Head of caudate nucleus (tissue), 42 donors: ENCODE results near the gene LIPM.

ENCODE experiments used
- DNase-seq, 42 donors: peaks; one replicate each; pipeline versions ENCODE4 v3.0.0 to v3.0.0-alpha.2; 2020 to 2021; ENCODE audit warnings: mixed read lengths in 7 of 42
- intact Hi-C: fragments of 100-400 bp; cut with DNase I; formaldehyde crosslinking; loops from one replicate; pipeline ENCODE4 v1.15.0; 2022

LIPM gene

DNA sequence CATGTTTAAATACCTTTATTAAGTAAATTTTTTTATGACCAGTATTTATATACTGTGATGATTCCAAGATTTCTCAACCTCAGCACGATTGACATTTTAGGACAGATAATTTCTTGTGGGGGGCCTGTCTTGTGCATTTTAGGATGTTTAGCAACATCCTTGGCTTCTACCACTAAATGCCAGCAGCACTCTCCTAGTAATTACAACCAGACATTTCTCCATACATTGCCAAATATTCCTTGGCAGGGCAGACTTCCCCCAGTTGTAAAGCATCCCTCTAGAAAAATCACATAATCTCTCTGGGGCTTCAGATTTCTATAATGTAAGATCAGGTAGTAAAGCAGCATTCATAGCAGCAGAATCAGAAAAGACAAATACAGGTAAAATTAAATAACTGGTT lies 7.8 kb upstream of the LIPM start:
- DNase-seq = no peak
- intact Hi-C loops = no loop called here

DNA sequence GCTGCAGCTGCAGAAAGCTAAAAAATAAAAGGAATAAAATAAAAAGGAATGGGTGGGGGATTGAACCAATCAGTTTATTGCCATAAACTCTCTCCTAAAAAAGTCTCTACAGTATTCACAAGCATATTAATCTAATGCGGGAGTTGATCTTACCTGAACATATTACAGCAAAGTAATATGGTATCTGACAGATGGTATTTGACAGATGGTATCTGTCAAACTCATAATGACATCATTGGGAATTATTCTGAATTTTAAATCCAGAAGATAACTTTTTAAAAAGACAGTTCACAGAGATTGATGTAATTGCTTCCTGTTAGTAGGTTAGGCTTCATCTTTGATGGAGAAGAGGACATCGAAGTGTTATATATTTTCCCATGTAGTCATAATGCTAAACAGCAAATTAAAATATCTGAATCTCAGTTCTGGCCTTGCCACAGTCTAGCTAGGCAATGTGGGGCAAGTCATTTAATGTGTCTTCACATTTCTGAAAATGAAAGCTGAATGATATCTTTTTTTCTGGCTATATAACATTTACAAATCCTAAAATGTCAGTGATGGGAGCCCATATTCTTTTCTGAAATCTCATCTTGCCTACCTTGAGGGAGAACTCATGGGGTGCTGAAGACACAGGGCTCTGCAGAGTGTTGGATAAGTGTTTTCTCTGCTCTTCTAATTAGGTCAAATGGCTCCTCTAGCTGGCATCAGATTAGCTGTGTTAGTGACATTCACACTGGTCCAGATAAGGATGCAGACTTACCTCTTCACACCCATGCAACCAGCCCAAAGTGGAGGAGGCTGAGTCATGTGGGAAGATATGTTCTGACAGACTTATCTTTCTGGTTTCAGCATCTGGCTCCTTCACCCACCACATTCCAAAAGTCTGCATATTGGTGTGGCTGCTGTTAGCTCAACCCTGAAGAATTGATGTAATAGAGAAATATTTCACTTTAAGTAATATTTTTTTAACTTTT lies 2.1 kb upstream of the LIPM start:
- intact Hi-C loops = no loop called here
- DNase-seq = peak in 2 of 42 donors; percentile 9 to 14

DNA sequence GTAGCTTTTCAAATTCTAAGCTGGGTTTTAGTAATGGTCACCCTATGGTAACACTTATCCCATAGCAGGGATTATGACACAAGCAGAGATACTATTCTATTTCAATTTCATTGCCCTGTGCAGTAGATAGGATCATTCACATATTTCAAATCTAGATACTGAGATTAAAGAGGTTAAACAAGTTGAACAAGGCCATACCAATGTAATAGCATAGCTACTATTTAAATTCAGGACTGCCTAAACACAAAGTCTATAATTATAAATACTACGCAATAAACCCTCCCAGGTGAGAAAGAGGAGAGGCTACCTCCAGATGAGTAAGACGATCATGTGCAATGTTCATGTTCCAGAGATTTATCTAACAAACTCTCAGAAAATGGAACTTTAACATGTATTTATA lies 1.1 kb downstream of the LIPM start:
- DNase-seq = no peak
- intact Hi-C loops = no loop called here

DNA sequence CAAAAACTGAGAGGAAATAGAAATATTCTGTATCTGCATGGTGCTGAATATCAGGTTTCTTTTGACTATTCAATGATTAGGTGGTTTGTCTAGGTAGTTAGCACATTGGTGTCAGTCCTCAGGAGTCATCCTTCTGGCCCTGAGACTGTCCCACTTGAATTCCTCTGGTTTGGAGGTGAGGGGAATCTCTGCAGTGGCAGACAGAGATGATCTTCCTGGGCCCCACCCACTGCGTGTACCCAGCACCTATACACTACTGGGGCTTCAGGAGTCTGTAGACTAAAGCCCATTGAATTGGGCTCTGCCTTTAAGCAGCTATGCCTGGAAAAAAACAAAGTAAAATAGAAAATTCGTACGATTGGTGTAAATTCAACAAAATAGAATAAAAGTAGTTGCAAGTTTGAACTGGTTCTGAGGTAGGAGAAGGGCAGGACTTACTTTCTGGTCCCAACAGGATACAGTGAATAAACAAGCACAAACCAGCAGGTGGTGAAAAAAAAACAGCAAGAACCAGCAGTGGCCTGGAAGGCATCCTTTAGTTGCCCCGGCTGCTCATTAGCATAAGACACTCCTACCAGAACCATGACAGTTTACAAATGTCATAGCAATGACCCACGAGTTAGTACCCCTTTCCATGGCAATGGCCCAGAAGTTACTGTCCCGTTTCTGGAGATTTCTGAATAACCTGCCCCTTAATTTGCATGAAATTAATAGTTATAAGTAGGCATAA lies 1.7 kb downstream of the LIPM start:
- intact Hi-C loops = no loop called here

DNA sequence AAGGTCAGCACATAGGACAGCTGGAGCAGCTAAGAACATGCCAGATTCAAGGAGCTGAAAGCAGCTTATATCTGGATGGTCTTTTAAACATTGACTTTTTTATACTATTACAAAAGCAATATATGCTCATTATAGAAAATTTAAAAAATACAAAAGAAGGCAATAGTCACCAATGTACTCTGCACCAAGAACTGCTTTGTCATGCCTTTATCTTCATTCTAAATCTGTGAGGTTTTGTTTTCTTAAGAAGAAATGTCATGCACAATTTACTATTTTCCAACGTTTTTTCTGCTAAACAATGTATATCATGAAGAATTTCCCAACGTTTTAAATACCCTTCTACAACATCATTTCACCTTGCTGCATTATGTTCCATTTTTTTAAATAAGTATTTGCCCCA lies 2.8 kb downstream of the LIPM start:
- intact Hi-C loops = no loop called here
- DNase-seq = no peak

More for the DNA sequence above, 1.7 kb downstream of the LIPM start:
- no peak for DNase-seq

DNA sequence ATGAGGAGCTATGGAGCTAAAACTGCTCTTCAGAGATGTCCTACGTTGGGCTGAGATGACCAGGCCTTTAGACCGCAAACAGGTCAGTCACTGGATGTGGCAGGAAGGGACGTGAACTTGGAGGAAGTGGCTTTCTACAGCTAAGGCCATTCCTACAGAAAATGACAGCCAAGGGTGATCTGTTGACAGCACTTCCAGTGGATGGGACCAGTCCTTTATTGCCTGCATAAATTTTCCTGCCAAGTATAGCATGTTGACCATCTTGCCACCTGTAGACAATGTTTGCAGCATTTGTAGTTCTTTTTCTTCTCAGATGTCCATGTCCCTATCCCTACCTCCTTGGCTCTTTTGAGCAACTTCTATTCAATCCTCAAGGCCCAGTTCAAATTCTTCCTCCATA lies 3.4 kb downstream of the LIPM start:
- no peak for DNase-seq
- intact Hi-C loops = no loop called here

DNA sequence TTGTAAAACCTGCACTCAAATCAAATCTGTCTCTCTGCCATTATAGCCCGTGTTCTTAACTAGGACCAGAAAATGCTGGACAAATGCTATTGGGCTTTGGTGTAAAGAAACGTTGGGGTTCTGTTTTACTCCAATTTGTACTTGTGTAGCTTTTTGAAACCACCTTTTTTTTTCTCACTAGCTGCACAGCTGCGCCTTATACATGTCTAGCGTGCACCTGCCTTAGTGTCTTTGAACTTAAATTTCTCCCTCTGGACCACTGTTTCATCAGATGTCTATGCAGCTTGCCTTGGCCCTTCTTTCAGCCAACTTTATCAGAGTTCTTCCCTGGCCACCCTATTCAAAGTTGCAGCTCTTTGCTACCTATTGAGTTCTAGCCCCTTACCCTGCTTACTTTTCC lies 7.1 kb downstream of the LIPM start:
- intact Hi-C loops = no loop called here
- no peak for DNase-seq

DNA sequence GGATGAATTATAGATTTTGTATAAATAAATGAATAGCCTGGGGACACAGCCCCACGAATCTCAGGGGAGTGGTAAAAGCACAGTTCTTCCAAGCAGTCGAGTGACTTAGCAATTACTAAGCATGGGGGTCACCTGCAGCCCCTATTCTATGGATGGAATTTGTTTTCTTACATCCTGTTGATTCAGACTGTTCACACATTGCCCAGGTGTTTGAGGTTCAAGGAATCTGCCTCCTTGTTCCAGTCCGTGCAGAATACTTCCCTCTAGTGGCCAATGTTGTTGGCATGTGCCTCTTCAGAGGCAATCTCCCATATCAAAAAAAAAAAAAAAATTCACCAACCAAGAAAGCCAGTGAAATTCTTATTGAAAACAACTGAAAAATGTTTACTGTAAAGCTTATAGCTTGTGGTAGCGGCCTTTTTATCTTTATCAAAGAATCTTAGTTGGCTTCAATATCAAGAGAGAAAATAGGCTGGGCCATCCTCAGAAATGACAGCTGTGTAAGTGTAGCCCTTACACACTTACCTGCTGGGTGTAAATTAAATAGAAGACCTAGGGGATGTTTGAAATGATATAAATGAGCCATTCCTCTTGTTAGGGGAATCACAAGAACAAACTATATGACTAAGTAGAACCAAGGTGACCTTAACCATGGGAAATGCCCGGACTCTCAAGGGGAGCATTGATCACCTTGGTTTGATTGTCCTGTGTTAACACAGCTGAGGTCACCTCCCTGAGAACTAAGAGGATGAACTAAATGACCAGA lies 7.8 kb downstream of the LIPM start:
- DNase-seq = peak in 22 of 42 donors; percentile 9 to 64 (median 32)
- intact Hi-C loops = no loop called here

DNA sequence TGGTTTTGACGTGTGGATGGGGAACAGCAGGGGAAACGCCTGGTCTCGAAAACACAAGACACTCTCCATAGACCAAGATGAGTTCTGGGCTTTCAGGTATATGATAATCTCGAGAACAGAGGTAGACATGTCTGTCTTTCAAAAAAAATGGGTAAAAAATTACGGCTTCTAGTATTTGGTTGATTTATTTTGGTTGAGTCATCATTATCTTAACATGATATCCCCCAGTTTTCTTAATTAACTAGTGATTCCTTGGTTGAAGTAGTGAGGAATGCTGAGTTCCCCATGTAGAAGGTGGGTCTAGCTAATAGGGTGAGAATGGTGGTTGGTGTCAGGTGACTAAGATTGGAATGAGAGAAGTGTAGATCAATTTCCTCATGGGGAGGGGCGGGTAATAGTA lies 10.7 kb downstream of the LIPM start:
- no peak for DNase-seq
- intact Hi-C loops = no loop called here

DNA sequence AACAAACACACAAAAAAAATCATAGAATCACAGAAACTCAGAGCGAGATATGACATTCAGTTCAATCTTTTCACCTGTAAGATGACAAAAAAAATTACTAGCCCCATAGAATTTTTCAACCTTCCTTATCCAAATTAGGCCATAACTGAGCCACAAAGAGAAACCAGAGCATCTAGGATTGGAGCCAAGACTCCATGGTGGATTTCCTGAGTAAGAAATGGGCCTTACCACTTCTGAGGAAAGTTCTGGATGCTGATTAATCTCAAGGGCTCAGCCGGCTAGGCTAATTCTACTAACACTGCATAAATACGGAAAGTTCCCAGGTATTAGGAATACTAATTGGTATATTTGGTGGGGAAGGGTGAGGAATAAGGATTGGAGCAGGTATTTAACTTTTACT lies 16.8 kb downstream of the LIPM start:
- intact Hi-C loops = no loop called here

DNA sequence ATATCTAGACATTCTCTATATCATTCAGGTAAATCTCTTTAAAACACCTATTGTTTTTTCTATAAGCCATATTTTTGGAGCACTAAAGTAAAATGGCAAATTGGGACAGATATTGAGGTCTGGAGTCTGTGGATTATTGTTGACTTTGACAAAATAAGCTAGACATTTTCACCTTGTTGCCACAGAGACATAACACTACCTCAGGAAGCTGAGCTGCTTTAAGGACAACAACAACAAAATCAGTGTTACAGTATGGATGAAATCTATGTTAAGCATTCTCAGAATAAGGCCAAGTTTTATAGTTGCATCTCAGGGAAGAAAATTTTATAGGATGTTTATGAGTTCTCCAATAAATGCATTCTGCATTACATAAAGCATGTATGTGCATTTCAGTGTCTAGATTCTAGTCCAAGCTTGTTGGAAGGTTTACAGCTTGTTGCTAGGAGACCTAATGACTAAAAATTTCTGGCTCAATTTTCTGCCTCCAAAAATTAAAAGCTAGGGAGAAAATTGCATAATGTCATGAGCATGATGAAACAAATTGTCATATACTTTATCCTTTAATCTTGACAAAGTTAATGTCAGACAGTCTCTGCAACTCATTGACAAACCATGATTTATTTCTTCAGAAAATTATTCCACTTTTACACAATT lies 18.3 kb downstream of the LIPM start:
- no peak for DNase-seq
- intact Hi-C loops = no loop called here

More for the DNA sequence above, 16.8 kb downstream of the LIPM start:
- no peak for DNase-seq

DNA sequence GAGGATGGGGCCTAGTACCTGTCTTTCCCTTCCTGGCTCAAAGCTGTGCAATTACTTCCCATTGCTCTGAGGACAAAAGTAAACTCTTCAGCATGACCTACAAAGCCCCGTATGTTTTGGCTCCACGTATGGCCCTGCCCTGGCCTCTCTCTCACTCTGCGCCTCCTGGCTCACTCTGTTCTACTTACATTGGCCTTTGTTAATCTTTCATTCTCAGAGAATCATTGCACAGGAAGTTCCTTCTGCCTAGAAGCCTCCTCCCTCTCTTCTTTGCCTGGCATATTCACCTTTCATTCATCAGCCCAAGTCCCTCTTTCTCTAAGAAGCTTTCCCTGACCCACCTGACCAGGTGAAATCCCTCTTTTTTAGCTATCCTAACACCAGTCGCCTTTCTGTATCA lies 23.9 kb downstream of the LIPM start:
- intact Hi-C loops = no loop called here
- no peak for DNase-seq

DNA sequence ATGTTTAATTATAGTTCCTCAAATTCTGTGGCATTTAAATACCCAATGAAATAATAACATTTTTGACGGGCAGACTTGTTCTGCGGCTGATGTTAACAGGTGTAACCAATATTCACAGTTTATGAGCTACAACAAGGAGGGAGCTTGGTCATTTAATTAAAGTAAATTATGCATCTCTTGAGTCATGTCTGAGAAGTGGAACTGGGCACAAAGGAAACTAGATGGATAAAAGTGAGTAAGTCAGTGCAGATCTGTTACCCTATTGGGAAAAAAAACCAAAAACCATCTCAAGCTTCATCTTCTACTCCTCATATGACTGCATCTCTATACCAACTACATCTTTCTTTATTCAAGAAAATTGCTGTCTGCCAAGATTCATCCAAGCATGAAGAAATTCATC lies 25.1 kb downstream of the LIPM start:
- no peak for DNase-seq
- intact Hi-C loops = no loop called here

DNA sequence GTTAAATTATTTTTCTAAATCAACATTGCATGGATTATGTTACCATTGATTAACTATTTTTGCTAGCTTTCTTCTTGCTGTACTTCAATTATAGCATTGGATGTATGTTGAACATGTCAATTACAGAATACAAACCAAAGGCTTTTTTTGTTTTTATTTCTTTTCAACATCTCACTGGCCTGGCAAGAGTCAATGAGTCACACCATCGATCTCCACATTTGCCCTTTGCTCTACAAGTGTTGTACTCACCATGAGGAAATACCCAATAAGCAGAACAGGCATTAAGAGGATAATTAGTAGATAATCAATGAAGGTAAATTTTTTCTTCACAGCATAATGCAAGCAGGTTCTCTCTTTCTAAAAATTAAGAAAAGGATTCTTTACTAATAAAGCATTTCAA lies 25.8 kb downstream of the LIPM start:
- DNase-seq = no peak
- intact Hi-C loops = no loop called here

DNA sequence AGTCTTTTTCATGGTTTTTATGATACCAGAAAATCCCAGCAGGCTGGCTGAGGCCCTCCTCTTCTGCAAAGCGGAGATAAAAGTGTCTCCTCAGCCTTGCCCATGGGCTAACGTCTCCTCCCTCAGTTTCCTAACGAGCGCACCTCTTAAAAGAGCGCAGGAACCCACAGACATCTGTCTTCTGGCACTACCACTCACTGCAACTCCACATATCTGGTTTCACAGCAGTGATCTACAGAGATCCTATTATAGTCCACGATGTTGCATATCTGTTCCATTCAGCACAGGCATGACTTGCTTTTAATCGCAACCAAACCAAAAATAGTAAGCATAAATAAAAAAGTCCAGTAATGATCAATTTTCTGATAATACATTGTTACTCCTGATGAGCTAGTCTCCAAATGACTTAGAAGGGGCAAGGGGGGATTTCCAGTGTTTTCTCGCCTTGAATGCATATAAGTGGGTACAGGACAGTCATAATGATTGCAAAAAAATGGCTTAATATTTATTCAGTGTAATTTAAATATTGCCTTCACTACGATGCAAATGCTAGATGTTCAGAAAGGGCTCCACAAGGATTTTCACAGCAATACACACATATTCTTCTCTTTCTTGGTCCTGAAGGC lies 28.2 kb downstream of the LIPM start:
- no peak for DNase-seq
- intact Hi-C loops = loop anchor here (10.0 kb wide), 1 partner anchor 384 kb away; no protein-coding TSS in a partner anchor

DNA sequence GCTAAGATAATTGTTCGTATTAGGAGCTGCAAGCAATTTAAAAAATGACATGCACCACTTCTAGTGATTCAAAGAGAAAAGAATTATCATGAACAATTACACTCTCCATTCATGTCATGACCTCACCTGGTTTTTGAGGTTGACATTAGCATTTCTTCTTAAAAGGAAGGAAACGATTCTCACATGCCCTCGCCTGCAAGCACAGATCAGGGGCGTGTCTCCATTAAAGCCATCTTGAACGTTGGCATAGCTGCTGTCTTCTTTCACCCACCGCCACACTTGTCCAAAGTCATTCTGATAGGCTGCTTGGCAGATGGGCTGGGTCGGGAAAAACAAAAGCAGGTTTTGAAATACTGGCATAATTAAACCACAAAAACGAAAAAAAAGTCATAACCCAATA lies 29.2 kb downstream of the LIPM start:
- intact Hi-C loops = loop anchor here (10.0 kb wide), 1 partner anchor 383 kb away; no protein-coding TSS in a partner anchor
- no peak for DNase-seq

DNA sequence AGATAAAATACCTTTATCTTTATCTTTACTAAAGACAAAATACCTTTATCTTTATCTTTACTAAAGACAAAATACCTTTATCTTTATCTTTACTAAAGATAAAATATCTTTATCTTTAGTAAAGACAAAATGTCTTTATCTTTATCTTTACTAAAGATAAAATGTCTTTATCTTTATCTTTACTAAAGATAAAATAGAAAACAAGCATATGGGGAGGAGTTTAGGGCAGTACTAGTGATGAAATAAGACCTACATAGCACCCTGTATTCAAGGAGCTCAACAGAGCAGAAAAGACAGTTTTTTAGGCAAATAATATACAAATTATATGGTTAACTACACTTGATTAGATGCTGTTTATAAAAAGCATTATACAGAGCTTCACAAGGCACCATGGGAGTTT lies 29.8 kb downstream of the LIPM start:
- DNase-seq = no peak

DNA sequence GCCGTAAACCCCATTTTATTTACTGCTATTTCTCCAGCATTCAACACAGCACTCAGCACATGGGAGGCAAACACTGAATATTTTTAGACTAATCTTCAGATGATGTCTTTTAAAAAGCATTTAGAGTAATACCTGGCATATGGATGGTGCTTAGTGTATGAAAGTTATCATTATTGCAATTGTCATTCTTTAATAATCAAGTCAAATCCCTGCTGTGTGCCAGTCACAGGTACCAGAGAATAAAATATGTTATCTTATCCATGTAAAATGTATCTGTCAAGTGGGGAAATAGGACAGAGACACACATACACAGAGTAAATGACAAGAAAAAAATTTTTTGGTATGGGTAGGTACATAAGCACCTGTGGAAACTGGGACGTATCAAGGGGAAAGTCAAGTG lies 30.6 kb downstream of the LIPM start:
- DNase-seq = no peak
- intact Hi-C loops = loop anchor here (10.0 kb wide), 1 partner anchor 382 kb away; no protein-coding TSS in a partner anchor

More for the DNA sequence above, 29.8 kb downstream of the LIPM start:
- intact Hi-C loops = loop anchor here (10.0 kb wide), 1 partner anchor 382 kb away; no protein-coding TSS in a partner anchor
